Endothelial cell of umbilical vein (primary cell): Measurements from ENCODE around the gene STPG4. TPM values are rescaled to one million over a fixed set of nuclear protein-coding genes. Genes with fewer than 3 reads are reported as not detected.

Source experiments
- BruUV-seq: library from RNA; stranded (reverse); fragments of 400-500 nt; replicated peaks from 2 replicates; lab custom pipeline; 2021; lab: Mats Ljungman, UMichigan
- CTCF ChIA-PET: fragments of 300-600, 350-600 bp; sonication (Branson Sonifier 250); formaldehyde crosslinking; loops from one replicate; lab custom pipeline; 2021; ENCODE audit warnings: antibody characterized with exemption, inconsistent platforms; lab: Charles Lee
- POLR2A ChIA-PET: fragments of 300-600, 350-600 bp; sonication (Branson Sonifier 250); formaldehyde crosslinking; loops from one replicate; lab custom pipeline; 2021; ENCODE audit warnings: antibody characterized with exemption, inconsistent platforms; lab: Charles Lee
- DNase-seq: peaks from one replicate; pipeline ENCODE4 v3.0.0-alpha.2; 2011; ENCODE audit warnings: low read depth, low spot score
- FAIRE-seq: peaks from 2 replicates; lab custom pipeline; 2011; peaks lifted over from hg19 to GRCh38; lab: Jason Lieb, UNC
- H2AFZ ChIP-seq: 2 replicates; pipeline ENCODE4 v1.6.0; 2012; ENCODE audit warnings: low read depth, low read length, control low read depth, inconsistent platforms
- H3K27ac ChIP-seq: 2 replicates; pipeline ENCODE4 v1.5.1; 2011; ENCODE audit warnings: low read depth, mild to moderate bottlenecking, control low read depth, low read length, moderate library complexity; ENCODE audit not compliant: insufficient read depth
- H3K27me3 ChIP-seq, 2 experiments: 2 replicates each; pipeline versions ENCODE4 v1.6.0 to v1.6.1; 2011; ENCODE audit warnings: low read length in 2 of 2, mixed read lengths in 1 of 2; ENCODE audit not compliant: control insufficient read depth in 2 of 2, insufficient read depth in 2 of 2
- H3K36me3 ChIP-seq, 2 experiments: 2 replicates in 1 of 2; 3 replicates in 1 of 2; pipeline ENCODE4 v1.5.1; 2011; ENCODE audit warnings: low read length in 2 of 2, mild to moderate bottlenecking in 1 of 2, moderate library complexity in 1 of 2; ENCODE audit not compliant: control insufficient read depth in 2 of 2, insufficient read depth in 2 of 2; ENCODE audit errors: extremely low read depth in 1 of 2
- H3K4me1 ChIP-seq: 3 replicates; pipeline ENCODE4 v1.5.1; 2011; ENCODE audit warnings: mild to moderate bottlenecking, low read length; ENCODE audit not compliant: control insufficient read depth, insufficient read depth; ENCODE audit errors: extremely low read depth
- H3K4me2 ChIP-seq: 2 replicates; pipeline ENCODE4 v1.6.1; 2011; ENCODE audit warnings: low read length, control low read depth, mixed read lengths; ENCODE audit not compliant: insufficient read depth
- H3K4me3 ChIP-seq, 3 experiments: fragments of 200-600 bp in 1 of 3; sonication (generic), shearing (Covaris generic) in 1 of 3; replicated peaks in 1 of 3; 2 replicates each; pipeline ENCODE4 v1.5.1; 2011 to 2016; ENCODE audit warnings: control low read depth in 3 of 3, low read length in 3 of 3, mild to moderate bottlenecking in 2 of 3, inconsistent platforms in 1 of 3, low read depth in 1 of 3, moderate library complexity in 1 of 3; ENCODE audit not compliant: insufficient read depth in 1 of 3
- H3K79me2 ChIP-seq: 2 replicates; pipeline ENCODE4 v1.6.0; 2012; ENCODE audit warnings: low read length, inconsistent platforms; ENCODE audit not compliant: control insufficient read depth, insufficient read depth
- H3K9ac ChIP-seq: replicated peaks from 2 replicates; pipeline ENCODE3; 2011; ENCODE audit warnings: low read length, control low read depth; ENCODE audit not compliant: insufficient read depth; ENCODE audit errors: extremely low read depth
- H3K9me1 ChIP-seq: replicated peaks from 3 replicates; pipeline ENCODE4 v1.6.0; 2011; ENCODE audit warnings: mild to moderate bottlenecking, low read length; ENCODE audit not compliant: control insufficient read depth, insufficient read depth; ENCODE audit errors: extremely low read depth
- H3K9me3 ChIP-seq: replicated peaks from 2 replicates; pipeline ENCODE4 v1.5.1; 2012; ENCODE audit warnings: low read length, inconsistent platforms; ENCODE audit not compliant: control insufficient read depth, insufficient read depth
- H4K20me1 ChIP-seq: replicated peaks from 2 replicates; pipeline ENCODE3; 2011; ENCODE audit warnings: mild to moderate bottlenecking, low read length; ENCODE audit not compliant: control insufficient read depth, insufficient read depth; ENCODE audit errors: extremely low read depth
- CTCF ChIP-seq, 2 donors: IDR thresholded peaks; 1 replicate in 1 of 2; 2 replicates in 1 of 2; pipeline ENCODE4 v1.5.1; 2011; ENCODE audit warnings: low read length in 2 of 2, mild to moderate bottlenecking in 2 of 2, moderate library complexity in 2 of 2, control low read depth in 1 of 2, inconsistent platforms in 1 of 2, low read depth in 1 of 2; ENCODE audit not compliant: insufficient read depth in 1 of 2; ENCODE audit errors: extremely low read depth in 1 of 2
- EZH2 ChIP-seq: IDR thresholded peaks from 2 replicates; pipeline ENCODE4 v1.6.1; 2012; ENCODE audit warnings: borderline replicate concordance, low read depth, mild to moderate bottlenecking, moderate library complexity, low read length, inconsistent platforms; ENCODE audit not compliant: severe bottlenecking
- FOS ChIP-seq: IDR thresholded peaks from 2 replicates; pipeline ENCODE4 v1.6.1; 2011; ENCODE audit warnings: mild to moderate bottlenecking, low read length, moderate library complexity, borderline replicate concordance; ENCODE audit not compliant: insufficient read depth
- GATA2 ChIP-seq: IDR thresholded peaks from 2 replicates; pipeline ENCODE4 v1.7.0; 2011; ENCODE audit warnings: low read depth, mild to moderate bottlenecking, moderate library complexity, mixed read lengths, low read length; ENCODE audit not compliant: insufficient read length, insufficient read depth
- JUN ChIP-seq: IDR thresholded peaks from 2 replicates; pipeline ENCODE4 v1.6.1; 2011; ENCODE audit warnings: borderline replicate concordance, low read depth; ENCODE audit not compliant: insufficient read length, insufficient read depth
- MAX ChIP-seq: IDR thresholded peaks from 2 replicates; pipeline ENCODE4 v1.6.1; 2011; ENCODE audit not compliant: insufficient read depth, insufficient read length
- MYC ChIP-seq: IDR thresholded peaks from one replicate; pipeline ENCODE4 v1.6.1; 2011; ENCODE audit warnings: mild to moderate bottlenecking, low read depth, low read length
- POLR2A ChIP-seq: IDR thresholded peaks from 2 replicates; pipeline ENCODE4 v1.6.1; 2012; ENCODE audit warnings: low read depth, mild to moderate bottlenecking, control low read depth, low read length
- POLR2AphosphoS5 ChIP-seq: IDR thresholded peaks from 2 replicates; pipeline ENCODE4 v1.6.1; 2012; ENCODE audit warnings: low read depth, mild to moderate bottlenecking, control low read depth, low read length, moderate library complexity; ENCODE audit not compliant: insufficient read depth
- dilution Hi-C: fragments of 300-500 bp; cut with MboI; formaldehyde crosslinking; loops from one replicate; pipeline ENCODE4 v1.15.0; 2019; ENCODE audit warnings: low sequenced_read_pairs; ENCODE audit not compliant: extremely low pct_ligation_motif_present
- intact Hi-C: fragments of 100-400 bp; cut with micrococcal nuclease; formaldehyde crosslinking; loops from one replicate; pipeline ENCODE4 v1.10.0; 2022
- polyA plus RNA-seq, 4 experiments: library from polyadenylated mRNA; depleted of rRNA in 3 of 4; stranded (reverse) in 3 of 4; unstranded in 1 of 4; fragments of >200 nt; gene quantifications; 2 replicates each; pipeline versions ENCODE4 v1.2.1 to v1.2.3, GENCODE V29; 2011 to 2012; ENCODE audit warnings: missing spikeins in 1 of 4
- total RNA-seq: library from RNA; stranded (reverse); gene quantifications from 2 replicates; pipeline ENCODE4 v1.2.3, GENCODE V29; 2021

The STPG4 gene
- total and polyA plus RNA-seq, 2 donors (not counting 3 experiments of a cell fraction or from before 2014, with no cell fraction given), result 0.53 TPM; not detected in 1

- Histone ChIP-seq H3K9ac (no peak overlapping the region), H3K27ac (no peak overlapping the region), H2AFZ (peak overlapping the region; percentile 30), H3K27me3 (no peaks in the 10 kb centered on the region), H3K4me1 (peaks cover 35% of the 10 kb centered on the region), H3K9me1 (no peaks in the 10 kb centered on the region), H3K9me3 (no peaks in the 10 kb centered on the region), H3K79me2 (no peaks in the 10 kb centered on the region), H3K4me3 (no peak overlapping the region), H4K20me1 (no peaks in the 10 kb centered on the region), H3K4me2 (no peak overlapping the region), H3K36me3 (no peaks in the 10 kb centered on the region)
- CTCF ChIA-PET, result interaction anchor here (0.8 to 2.1 kb wide), 4 partner anchors 9 to 196 kb away, joined by 3 to 12 read pairs (median 4); no protein-coding TSS in a partner anchor
- dilution Hi-C loops, result no loop called here
- FAIRE-seq, result no peak
- intact Hi-C loops, result no loop called here
- POLR2A ChIA-PET, result interaction anchor here (0.7 kb wide), 1 partner anchor 9 kb away, joined by 4 read pairs; no protein-coding TSS in a partner anchor
- no TSS peak for BruUV-seq
- TF ChIP-seq JUN, result no peak
- TF ChIP-seq FOS, result no peak
- TF ChIP-seq CTCF (IDR thresholded peaks at IDR 0.05; ENCODE audit: extremely low read depth in 1 of 2, insufficient read depth in 1 of 2, low read depth in 1 of 2, low read length in 2 of 2), result no peak
- TF ChIP-seq MYC, result no peak
- TF ChIP-seq MAX, result no peak
- no peak for TF ChIP-seq EZH2
- no peak for TF ChIP-seq GATA2
- no peak for TF ChIP-seq POLR2A
- TF ChIP-seq POLR2AphosphoS5, result no peak
- DNase-seq, result no peak
Observed at GRCh38 chr2:47079515-47080412, 75.3 kb downstream of the STPG4 start.
